ENCODE results near the gene MSL3B.
"Not testable (repeated sequence)": the region's sequence is repeated elsewhere in the genome, so short reads cannot be mapped to it uniquely, and the experiment has no call there.

MSL3B gene

DNA sequence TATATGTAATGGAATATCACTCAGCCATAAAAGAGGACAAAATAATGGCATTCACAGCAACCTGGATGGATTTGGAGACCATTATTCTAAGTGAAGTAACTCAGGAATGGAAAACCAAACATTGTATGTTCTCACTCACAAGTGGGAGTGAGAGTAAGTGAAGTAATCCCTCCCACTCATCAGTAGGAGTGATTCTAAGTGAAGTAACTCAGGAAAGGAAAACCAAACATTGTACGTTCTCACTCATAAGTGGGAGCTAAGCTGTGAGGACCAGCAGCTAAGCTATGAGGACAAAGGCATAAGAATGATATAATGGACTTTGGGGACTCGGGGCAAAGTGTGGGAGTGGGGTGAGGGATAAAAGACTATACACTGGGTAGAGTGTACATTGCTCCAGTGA lies 28.1 kb upstream of the MSL3B start:
- BruUV-seq (replicated peaks); ATAC-seq; H3K9ac ChIP-seq (ENCODE audit: low read length); H3K27me3 ChIP-seq (ENCODE audit: insufficient read depth, low read length); H3K4me2 ChIP-seq (ENCODE audit: low read length); H3K4me3 ChIP-seq (replicated peaks in 1 of 2; ENCODE audit: low read depth in 1 of 2, low read length in 2 of 2); H3K79me2 ChIP-seq (ENCODE audit: insufficient read depth, low read length); DNase-seq (ENCODE audit: low read depth, low spot score); H3K36me3 ChIP-seq (ENCODE audit: control insufficient read depth in 1 of 2, insufficient read depth in 2 of 2, low read length in 2 of 2); POLR2A ChIA-PET; CTCF ChIA-PET; H3K27ac ChIP-seq (ENCODE audit: low read depth, low read length); intact Hi-C loops (cut with micrococcal nuclease); H3K4me1 ChIP-seq (ENCODE audit: control insufficient read depth in 1 of 2, insufficient read depth in 2 of 2, low read length in 2 of 2); H4K20me1 ChIP-seq (ENCODE audit: insufficient read depth); H3K9me2 ChIP-seq (ENCODE audit: insufficient read depth); RAD21 ChIA-PET (ENCODE audit: low non-redundant PET in 1 of 2, low total read pairs in 2 of 2, uncharacterized antibody in 2 of 2, unreplicated experiment in 2 of 2); H3K9me3 ChIP-seq (ENCODE audit: control insufficient read depth in 1 of 2, insufficient read depth in 1 of 2, low read depth in 1 of 2, low read length in 2 of 2); H2AFZ ChIP-seq (ENCODE audit: low read depth, low read length, poor library complexity, severe bottlenecking): not testable (repeated sequence)

DNA sequence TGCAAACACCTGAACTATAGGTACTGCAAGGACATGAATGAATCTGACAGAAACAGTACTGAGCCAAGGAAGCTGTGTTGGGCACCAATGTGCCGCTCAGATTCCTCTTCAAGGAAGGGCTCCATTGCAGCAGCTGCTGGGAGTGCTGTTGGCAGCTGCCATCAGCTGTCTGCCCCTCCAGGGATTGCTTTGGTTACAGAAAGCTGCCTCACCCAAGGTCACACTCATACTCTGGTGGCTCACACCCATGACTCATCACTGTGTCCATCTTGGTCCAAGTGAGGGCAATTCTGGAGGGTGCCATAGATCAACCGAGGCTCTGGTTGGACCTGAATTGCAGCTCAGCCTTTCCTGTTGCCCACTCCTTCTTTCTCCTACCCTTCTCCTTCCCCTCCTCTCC lies 24.6 kb upstream of the MSL3B start:
- Histone ChIP-seq H3K27ac (ENCODE audit: low read depth, low read length) (no peak overlapping the region), H3K4me2 (ENCODE audit: low read length) (no peak overlapping the region), H3K9ac (ENCODE audit: low read length) (no peak overlapping the region), H3K9me3 (ENCODE audit: control insufficient read depth in 1 of 2, insufficient read depth in 1 of 2, low read depth in 1 of 2, low read length in 2 of 2) (no peaks in the 10 kb centered on the region), H3K4me1 (ENCODE audit: control insufficient read depth in 1 of 2, insufficient read depth in 2 of 2, low read length in 2 of 2) (peaks cover 0 to 4% of the 10 kb centered on the region in 2 experiments; a peak in 1 of 4 replicates), H4K20me1 (ENCODE audit: insufficient read depth) (no peaks in the 10 kb centered on the region), H3K79me2 (ENCODE audit: insufficient read depth, low read length) (no peaks in the 10 kb centered on the region), H3K9me2 (ENCODE audit: insufficient read depth) (no peaks in the 10 kb centered on the region), H3K27me3 (ENCODE audit: insufficient read depth, low read length) (no peaks in the 10 kb centered on the region), H2AFZ (ENCODE audit: low read depth, low read length, poor library complexity, severe bottlenecking) (no peak overlapping the region), H3K36me3 (ENCODE audit: control insufficient read depth in 1 of 2, insufficient read depth in 2 of 2, low read length in 2 of 2) (no peaks in the 10 kb centered on the region), H3K4me3 (replicated peaks in 1 of 2; ENCODE audit: low read depth in 1 of 2, low read length in 2 of 2) (no peak overlapping the region)
- ATAC-seq (no peak), DNase-seq (ENCODE audit: low read depth, low spot score) (no peak)
- ChIA-PET RAD21 (ENCODE audit: low non-redundant PET in 1 of 2, low total read pairs in 2 of 2, uncharacterized antibody in 2 of 2, unreplicated experiment in 2 of 2) (no interaction called here), CTCF (no interaction called here), POLR2A (no interaction called here)
- intact Hi-C loops (cut with micrococcal nuclease) = no loop called here
- TF ChIP-seq EZH2 (IDR thresholded peaks at IDR 0.05) = no peak
- no peak for TF ChIP-seq FOSL1 (IDR thresholded peaks at IDR 0.05; ENCODE audit: low read depth)
- no peak for TF ChIP-seq ZNF274 (IDR thresholded peaks at IDR 0.05; ENCODE audit: low read depth, low read length)
- no peak for TF ChIP-seq CBX3 (IDR thresholded peaks at IDR 0.05; ENCODE audit: low read depth)
- TF ChIP-seq EZH2phosphoT487 (IDR thresholded peaks at IDR 0.05; ENCODE audit: borderline replicate concordance) = no peak
- TF ChIP-seq SIN3A (IDR thresholded peaks at IDR 0.05; ENCODE audit: low read depth) = no peak
- TF ChIP-seq, protein P1, sequence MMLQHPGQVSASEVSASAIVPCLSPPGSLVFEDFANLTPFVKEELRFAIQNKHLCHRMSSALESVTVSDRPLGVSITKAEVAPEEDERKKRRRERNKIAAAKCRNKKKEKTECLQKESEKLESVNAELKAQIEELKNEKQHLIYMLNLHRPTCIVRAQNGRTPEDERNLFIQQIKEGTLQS (IDR thresholded peaks at IDR 0.05) = no peak
- TF ChIP-seq RAD21 (IDR thresholded peaks at IDR 0.05; ENCODE audit: low read depth) = no peak
- TF ChIP-seq SRF (IDR thresholded peaks at IDR 0.05; ENCODE audit: low read depth) = no peak
- BruUV-seq (replicated peaks) = no TSS peak

All from HCT116 (cell line).